Caco-2 (cell line): ENCODE measurements around the gene AP1S3. TPM values are rescaled to one million over a fixed set of nuclear protein-coding genes. Genes with fewer than 3 reads are reported as not detected.
A peak's percentile ranks its signal among the peaks of the same experiment; 100 is the strongest.
"Not testable (repeated sequence)": the region's sequence is repeated elsewhere in the genome, so short reads cannot be mapped to it uniquely, and the experiment has no call there.

Source experiments
- BruUV-seq: library from RNA; stranded (reverse); fragments of 400-500 nt; replicated peaks from 2 replicates; lab custom pipeline; 2021; lab: Mats Ljungman, UMichigan
- CTCF ChIA-PET: fragments of 300-600 bp; sonication (Branson Sonifier 250); formaldehyde crosslinking; loops from one replicate; lab custom pipeline; 2022; ENCODE audit warnings: antibody characterized with exemption; lab: Charles Lee
- POLR2A ChIA-PET: fragments of 300-600 bp; sonication (Branson Sonifier 250); formaldehyde crosslinking; loops from one replicate; lab custom pipeline; 2022; ENCODE audit warnings: antibody characterized with exemption; lab: Charles Lee
- DNase-seq, 2 experiments: peaks; one replicate each; pipeline versions ENCODE4 v3.0.0 to v3.0.0-alpha.2; 2020 to 2022
- H3K27me3 ChIP-seq: replicated peaks from 2 replicates; pipeline ENCODE4 v1.6.0; 2011; ENCODE audit warnings: low read length; ENCODE audit not compliant: control insufficient read depth, insufficient read depth
- H3K36me3 ChIP-seq: 2 replicates; pipeline ENCODE4 v1.5.1; 2011; ENCODE audit warnings: low read length; ENCODE audit not compliant: control insufficient read depth, insufficient read depth
- H3K4me1 ChIP-seq: fragments of 250-450 bp; sonication (Bioruptor Pico); 2 replicates; pipeline ENCODE4 v1.5.1; 2020; ENCODE audit warnings: mild to moderate bottlenecking
- H3K4me3 ChIP-seq: 2 replicates; pipeline ENCODE4 v1.5.1; 2011; ENCODE audit warnings: low read depth, mild to moderate bottlenecking, control low read depth, low read length
- H3K9me3 ChIP-seq: fragments of 250-450 bp; sonication (Bioruptor Pico); 2 replicates; pipeline ENCODE4 v1.5.1; 2020; ENCODE audit warnings: mild to moderate bottlenecking, moderate library complexity
- H3K27ac Mint-ChIP-seq: one replicate; pipeline ENCODE4 v1.8.0; 2022; ENCODE audit warnings: mixed read lengths; ENCODE audit not compliant: unreplicated experiment
- H3K27me3 Mint-ChIP-seq: one replicate; pipeline ENCODE4 v1.8.0; 2022; ENCODE audit warnings: mixed read lengths; ENCODE audit not compliant: insufficient read depth, unreplicated experiment
- H3K36me3 Mint-ChIP-seq: one replicate; pipeline ENCODE4 v1.8.0; 2022; ENCODE audit warnings: mild to moderate bottlenecking, mixed read lengths; ENCODE audit not compliant: insufficient read depth, unreplicated experiment
- H3K4me1 Mint-ChIP-seq: one replicate; pipeline ENCODE4 v1.8.0; 2022; ENCODE audit warnings: low read depth, mixed read lengths; ENCODE audit not compliant: unreplicated experiment
- H3K4me3 Mint-ChIP-seq: one replicate; pipeline ENCODE4 v1.8.0; 2022; ENCODE audit warnings: mild to moderate bottlenecking, moderate library complexity, mixed read lengths; ENCODE audit not compliant: unreplicated experiment
- H3K9me3 Mint-ChIP-seq: one replicate; pipeline ENCODE4 v1.8.0; 2022; ENCODE audit warnings: mixed read lengths; ENCODE audit not compliant: unreplicated experiment
- CTCF ChIP-seq, 2 experiments: fragments of 200-600 bp in 1 of 2; IDR thresholded peaks; 1 replicate in 1 of 2; 2 replicates in 1 of 2; pipeline versions ENCODE4 v1.5.1 to v1.8.0; 2011 to 2022; ENCODE audit warnings: antibody characterized with exemption in 1 of 2, control low read depth in 1 of 2, inconsistent platforms in 1 of 2, low read depth in 1 of 2, low read length in 1 of 2, mild to moderate bottlenecking in 1 of 2, moderate library complexity in 1 of 2; ENCODE audit not compliant: insufficient read depth in 1 of 2, severe bottlenecking in 1 of 2, unreplicated experiment in 1 of 2
- intact Hi-C: fragments of 100-400 bp; cut with micrococcal nuclease; formaldehyde crosslinking; loops from one replicate; pipeline ENCODE4 v1.10.0; 2022; ENCODE audit not compliant: unreplicated experiment
- total RNA-seq: library from RNA; stranded (reverse); gene quantifications from 2 replicates; pipeline ENCODE4 v1.2.3, GENCODE V29; 2022

Gene AP1S3
- total RNA-seq, 1 experiment from 2014 or later, result 180 TPM

GRCh38 chr2:223789423-223789822 is 48.0 kb downstream of the AP1S3 start:
- Mint-ChIP-seq H3K27ac (no peak overlapping the region), H3K4me3 (no peak overlapping the region), H3K27me3 (no peaks in the 10 kb centered on the region), H3K36me3 (peaks cover 65% of the 10 kb centered on the region), H3K9me3 (peaks cover 11% of the 10 kb centered on the region), H3K4me1 (peaks cover 19% of the 10 kb centered on the region)
- peaks cover 8% of the 10 kb centered on the region; the same call in 1 of the 2 replicates for H3K9me3 ChIP-seq
- no peak for TF ChIP-seq CTCF (IDR thresholded peaks at IDR 0.05; ENCODE audit: insufficient read depth in 1 of 2, low read depth in 1 of 2, low read length in 1 of 2, severe bottlenecking in 1 of 2, unreplicated experiment in 1 of 2)
- H3K36me3 ChIP-seq, result no peaks in the 10 kb centered on the region
- intact Hi-C loops, result no loop called here
- CTCF ChIA-PET, result no interaction called here
- no peaks in the 10 kb centered on the region for H3K27me3 ChIP-seq
- no peak for DNase-seq
- BruUV-seq, result no TSS peak
- H3K4me1 ChIP-seq, result peaks cover 11% of the 10 kb centered on the region
- POLR2A ChIA-PET, result no interaction called here
- H3K4me3 ChIP-seq, result no peak overlapping the region

- no TSS peak for BruUV-seq
- Mint-ChIP-seq H3K4me3 (no peak overlapping the region), H3K4me1 (peaks cover 24% of the 10 kb centered on the region), H3K27me3 (no peaks in the 10 kb centered on the region), H3K9me3 (peaks cover 11% of the 10 kb centered on the region), H3K36me3 (peaks cover 66% of the 10 kb centered on the region), H3K27ac (peak overlapping the region; percentile 31)
- Histone ChIP-seq H3K4me3 (no peak overlapping the region), H3K9me3 (peaks cover 8% of the 10 kb centered on the region; the same call in 1 of the 2 replicates), H3K27me3 (no peaks in the 10 kb centered on the region), H3K4me1 (peaks cover 8% of the 10 kb centered on the region; the same call in 1 of the 2 replicates), H3K36me3 (no peaks in the 10 kb centered on the region)
- intact Hi-C loops, result no loop called here
- TF ChIP-seq CTCF (IDR thresholded peaks at IDR 0.05; ENCODE audit: insufficient read depth in 1 of 2, low read depth in 1 of 2, low read length in 1 of 2, severe bottlenecking in 1 of 2, unreplicated experiment in 1 of 2), result no peak
- ChIA-PET POLR2A (no interaction called here), CTCF (no interaction called here)
- DNase-seq, result no peak
Observed at GRCh38 chr2:223788826-223789225, 48.6 kb downstream of the AP1S3 start.

- CTCF ChIA-PET, result interaction anchor here (0.7 kb wide), 1 partner anchor 280 kb away, joined by 5 read pairs; no protein-coding TSS in a partner anchor
- BruUV-seq, H3K4me3 Mint-ChIP-seq, H3K9me3 Mint-ChIP-seq, POLR2A ChIA-PET, H3K27me3 ChIP-seq, intact Hi-C loops, H3K9me3 ChIP-seq, H3K4me1 ChIP-seq, H3K4me3 ChIP-seq, H3K36me3 ChIP-seq, H3K27me3 Mint-ChIP-seq, DNase-seq: not testable (repeated sequence)
- Mint-ChIP-seq H3K4me1 (peaks cover 27% of the 10 kb centered on the region), H3K27ac (peak overlapping the region; percentile 59), H3K36me3 (peaks cover 66% of the 10 kb centered on the region)
Observed at GRCh38 chr2:223788106-223788505, 49.3 kb downstream of the AP1S3 start.
